Measurements from ENCODE around the gene TM4SF1.
A peak's percentile ranks its signal among the peaks of the same experiment; 100 is the strongest.

GRCh38 chr3:149393345-149394160 is 16.1 kb upstream of the TM4SF1 start:
- TF ChIP-seq CTCF (IDR thresholded peaks at IDR 0.05) (peak; percentile 66 to 97 (median 93)), POLR2A (IDR thresholded peaks at IDR 0.05) (no peak)

Data from body of pancreas (tissue), 4 donors.